Neural progenitor cell (in vitro differentiated cells): Measurements from ENCODE around the gene TSPAN18.

ENCODE experiments used
- EZH2 ChIP-seq: fragments of 200-600 bp; sonication (generic); IDR thresholded peaks from 2 replicates; pipeline ENCODE4 v1.6.1; 2017; ENCODE audit warnings: antibody characterized with exemption, mild to moderate bottlenecking, moderate library complexity
- EZH2phosphoT487 ChIP-seq: fragments of 200-600 bp; sonication (generic); IDR thresholded peaks from 2 replicates; pipeline ENCODE4 v1.6.1; 2017; ENCODE audit warnings: antibody characterized with exemption

- TF ChIP-seq EZH2: no peak
- no peak for TF ChIP-seq EZH2phosphoT487
These were observed 17.3 kb downstream of the TSPAN18 start for GRCh38 chr11:44743959-44744557.
